Epithelial cell of esophagus (primary cell): ENCODE results near the gene MYRF.

Experiments used
- DNase-seq: peaks from one replicate; pipeline ENCODE4 v3.0.0; 2010; ENCODE audit warnings: low read depth
- H3K4me3 ChIP-seq: 2 replicates; pipeline ENCODE4 v1.5.1; 2011; ENCODE audit warnings: mild to moderate bottlenecking, low read length, control low read depth
- CTCF ChIP-seq: IDR thresholded peaks from 2 replicates; pipeline ENCODE4 v1.5.1; 2011; ENCODE audit warnings: low read depth, mild to moderate bottlenecking, low read length, control low read depth, inconsistent platforms; ENCODE audit not compliant: insufficient read depth; ENCODE audit errors: missing control alignments

Gene MYRF

DNA sequence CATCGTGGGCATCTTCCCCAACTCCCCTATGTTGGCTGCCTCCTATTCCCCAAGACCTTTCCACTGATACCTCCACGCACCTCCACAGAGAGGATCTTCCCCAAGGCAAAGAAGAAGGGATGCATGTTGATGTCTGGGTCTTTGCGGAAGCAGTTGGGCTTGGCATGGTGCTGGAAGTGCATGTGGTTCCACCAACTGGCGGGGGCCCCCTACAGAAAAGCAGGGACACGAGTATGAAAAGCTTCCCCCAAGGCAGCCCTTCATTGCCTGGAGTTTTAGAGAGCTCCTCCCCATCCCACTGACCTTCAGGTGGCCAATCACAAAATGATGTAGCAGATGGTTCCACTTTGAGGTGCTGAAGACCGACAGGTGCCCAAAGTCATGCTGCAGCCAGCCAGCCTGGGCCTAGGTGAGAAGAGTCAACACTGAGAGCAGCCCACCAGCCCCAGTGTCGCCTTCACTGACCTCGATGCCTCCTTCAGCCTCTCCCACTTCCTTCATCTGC lies 58.3 kb downstream of the MYRF start:
- no peak for DNase-seq
- TF ChIP-seq CTCF = no peak
- no peak overlapping the region for H3K4me3 ChIP-seq

DNA sequence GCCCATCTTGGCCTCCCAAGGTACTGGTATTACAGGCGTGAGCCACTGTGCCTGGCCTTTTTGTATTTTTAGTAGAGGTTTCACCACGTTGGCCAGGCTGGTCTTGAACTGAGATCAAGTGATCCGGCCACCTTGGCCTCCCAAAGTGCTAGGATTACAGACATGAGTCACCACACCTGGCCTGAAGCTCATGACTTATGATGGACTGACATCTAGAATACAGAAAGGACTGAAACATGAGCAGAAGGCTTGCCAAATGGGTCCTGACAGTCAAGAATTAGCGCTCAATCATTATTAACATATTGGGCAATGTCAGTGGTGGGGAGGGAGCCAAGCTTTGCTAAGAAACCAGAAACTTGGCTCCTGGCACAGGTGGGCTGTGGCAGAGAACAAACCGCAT lies 59.4 kb downstream of the MYRF start:
- TF ChIP-seq CTCF = no peak
- no peak overlapping the region for H3K4me3 ChIP-seq
- no peak for DNase-seq

DNA sequence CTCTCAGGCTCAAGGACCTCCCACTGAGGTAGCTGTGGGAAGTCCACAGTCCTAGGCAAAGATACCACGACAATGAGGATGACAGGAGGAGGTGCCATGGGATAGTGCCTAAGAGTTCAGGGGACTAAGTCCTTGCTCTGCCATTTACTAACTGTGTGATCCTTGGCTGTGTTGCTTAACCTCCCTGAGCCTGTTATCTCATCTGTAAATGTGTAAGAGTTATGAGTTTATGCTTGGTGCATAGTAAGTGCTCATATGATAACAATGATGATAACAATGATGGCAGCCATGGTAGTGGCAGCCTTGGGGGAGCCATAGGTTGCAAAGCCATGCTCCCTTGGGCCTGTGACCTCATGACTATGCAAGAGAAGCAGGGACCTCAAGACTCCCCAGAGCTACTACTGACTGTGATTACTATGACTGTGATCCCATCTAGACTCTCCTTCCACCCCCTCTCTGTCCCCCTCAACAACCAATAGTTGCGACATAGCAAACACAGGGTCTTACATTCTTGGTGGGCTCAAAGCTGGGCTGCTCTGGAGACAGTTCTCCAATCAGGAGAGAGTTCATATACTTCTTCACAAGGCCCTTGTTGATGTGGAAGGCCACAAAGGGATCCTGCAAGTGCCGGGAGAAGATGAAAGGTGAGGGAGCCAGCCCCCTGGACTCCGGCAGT lies 60.4 kb downstream of the MYRF start:
- DNase-seq = no peak
- no peak overlapping the region for H3K4me3 ChIP-seq
- no peak for TF ChIP-seq CTCF

DNA sequence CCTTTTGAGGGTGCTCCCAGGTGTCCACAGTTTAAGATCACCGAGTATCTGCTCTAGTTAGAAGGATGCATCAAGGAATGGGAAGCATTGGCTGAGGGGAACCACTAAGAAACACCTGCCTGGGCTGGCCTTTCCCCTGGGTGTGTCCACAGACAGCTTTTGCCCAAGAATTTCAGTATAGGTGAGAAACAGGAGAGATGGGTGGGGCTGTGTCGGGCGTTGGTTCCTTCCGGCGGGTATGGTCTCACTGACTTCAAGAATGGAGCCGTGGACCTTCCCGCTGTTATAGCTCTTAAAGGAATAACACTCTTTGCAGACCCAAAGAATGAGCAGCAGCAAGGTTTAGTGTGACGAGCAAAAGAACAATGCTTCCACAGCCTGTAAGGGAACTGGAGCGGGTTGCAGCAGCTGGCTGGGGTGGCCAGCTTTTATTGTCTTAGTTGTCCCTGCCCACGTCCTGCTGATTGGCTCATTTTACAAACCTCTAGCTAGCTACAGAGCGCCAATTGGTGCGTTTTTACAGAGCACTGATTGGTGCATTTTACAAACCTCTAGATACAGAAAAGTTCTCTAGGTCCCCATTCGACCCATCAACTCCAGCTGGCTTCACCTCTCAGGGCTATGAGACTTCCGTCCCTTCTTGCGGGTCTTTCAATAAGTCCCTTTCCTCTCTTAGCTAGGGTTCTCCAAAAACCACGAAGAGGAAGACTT lies 62.0 kb downstream of the MYRF start:
- no peak overlapping the region for H3K4me3 ChIP-seq
- peak; percentile 41 for DNase-seq
- no peak for TF ChIP-seq CTCF

DNA sequence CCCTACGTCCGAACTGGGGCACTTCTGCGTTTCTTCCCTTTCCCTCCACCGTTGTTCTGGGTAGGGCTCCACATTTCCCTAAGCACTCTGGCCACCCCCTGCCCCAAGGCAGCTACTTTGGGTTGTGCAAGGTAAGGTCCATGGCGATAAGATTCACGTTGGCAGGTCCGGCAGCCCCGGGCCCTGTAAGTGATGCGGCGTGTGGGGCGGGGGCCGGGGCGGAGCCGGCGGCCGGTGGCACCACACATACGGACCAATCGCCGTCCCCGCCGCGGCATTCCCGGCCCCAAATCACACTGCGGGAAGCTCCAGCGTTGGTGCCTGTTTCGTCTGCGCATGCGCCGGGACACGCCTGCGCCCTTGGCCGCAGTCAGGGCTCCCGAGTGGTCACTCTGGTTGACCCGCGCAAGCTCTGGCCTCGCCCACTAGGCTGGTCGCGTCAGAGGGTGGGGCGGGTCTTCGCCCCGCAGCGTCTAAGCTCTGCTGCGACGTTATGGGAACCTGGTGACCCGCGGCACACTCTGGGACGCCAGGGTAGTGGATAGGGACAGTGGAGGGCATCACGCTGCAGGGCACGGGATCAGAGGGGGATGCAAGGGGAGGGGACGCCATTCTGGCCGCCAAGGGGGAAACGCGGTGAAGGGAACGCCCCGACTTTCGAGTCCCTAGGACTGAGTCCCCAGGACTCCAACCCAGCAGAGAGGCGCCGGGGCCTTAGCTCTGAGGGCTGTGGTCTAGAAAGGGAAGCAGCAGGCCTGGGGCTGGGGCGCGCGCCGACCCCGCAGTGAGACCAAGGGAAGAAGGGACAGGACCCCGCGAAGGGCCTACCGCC lies 62.7 kb downstream of the MYRF start:
- TF ChIP-seq CTCF = no peak
- peak; percentile 68 for DNase-seq
- peak overlapping the region; percentile 57 for H3K4me3 ChIP-seq

GRCh38 chr11:61815790-61816735 lies 63.6 kb downstream of the MYRF start:
- peak overlapping the region; percentile 57 for H3K4me3 ChIP-seq
- no peak for TF ChIP-seq CTCF
- peak; percentile 80 for DNase-seq
